Psoas muscle (tissue), 8 donors: ENCODE data around the gene GNA15. TPM values are rescaled to one million over a fixed set of nuclear protein-coding genes. Genes with fewer than 3 reads are reported as not detected.
"Not testable (repeated sequence)": the region's sequence is repeated elsewhere in the genome, so short reads cannot be mapped to it uniquely, and the experiment has no call there.

ENCODE experiments used
- ATAC-seq, 4 donors: fragments of 200-7000 bp; cut with Tn5 transposase; one replicate each; pipeline ENCODE4 v1.9.1; 2020; ENCODE audit warnings: moderate library complexity in 3 of 4, mild to moderate bottlenecking in 2 of 4
- DNase-seq, 2 donors: peaks; one replicate each; pipeline ENCODE4 v3.0.0-alpha.2; 2020
- H3K27ac ChIP-seq: fragments of 200-600 bp; one replicate; pipeline ENCODE4 v1.8.0; 2022
- H3K27me3 ChIP-seq, 3 donors: fragments of 200-600 bp in 1 of 3; one replicate each; pipeline versions ENCODE4 v1.6.1 to v1.8.0; 2013 to 2022; ENCODE audit warnings: low read length in 2 of 3, mild to moderate bottlenecking in 2 of 3, moderate library complexity in 1 of 3; ENCODE audit not compliant: insufficient read depth in 3 of 3
- H3K36me3 ChIP-seq, 2 donors: fragments of 200-600 bp in 1 of 2; one replicate each; pipeline versions ENCODE4 v1.6.1 to v1.8.0; 2013 to 2022; ENCODE audit warnings: low read depth in 1 of 2, mild to moderate bottlenecking in 1 of 2, moderate library complexity in 1 of 2; ENCODE audit not compliant: insufficient read depth in 1 of 2
- H3K4me1 ChIP-seq: fragments of 200-600 bp; one replicate; pipeline ENCODE4 v1.8.0; 2022
- H3K4me3 ChIP-seq: fragments of 200-600 bp; one replicate; pipeline ENCODE4 v1.8.0; 2022; ENCODE audit warnings: mild to moderate bottlenecking
- H3K9me3 ChIP-seq: fragments of 200-600 bp; one replicate; pipeline ENCODE4 v1.8.0; 2022
- CTCF ChIP-seq: fragments of 200-600 bp; IDR thresholded peaks from one replicate; pipeline ENCODE4 v1.8.0; 2022; ENCODE audit warnings: antibody characterized with exemption
- WGBS, 3 donors: extraction: QIAGEN DNeasy Blood & Tissue Kit; methylation state at CpG; one replicate each; pipeline versions ENCODE4 v1.1.6 to v1.1.7; 2013; 5-methylcytosine and 5-hydroxymethylcytosine counted together
- intact Hi-C, 2 donors: fragments of 100-400 bp; cut with DNase I; formaldehyde crosslinking; loops; one replicate each; pipeline versions ENCODE4 v1.11.0 to v1.14.2; 2022
- polyA plus RNA-seq, 3 donors: library from polyadenylated mRNA; stranded (reverse); fragments of 200-250 nt; gene quantifications; one replicate each; pipeline ENCODE4 v1.2.3, GENCODE V29; 2013
- total RNA-seq, 4 donors: library from RNA; stranded (reverse); fragmentation: NEBNext Ultra II Directional in 2 of 4; extraction: Animal tissue kit (Norgen Biotek cat#: 25700) in 2 of 4; gene quantifications; one replicate each; pipeline versions ENCODE4 v1.2.1 to v1.2.4, GENCODE V29; 2021 to 2023
- donor health status: healthy with polysubstance abuse.
- donor health status: DM: no; HTN: no; CAD: no; lungs with moderate emphysema.
- donor health status: Bipolar disorder and iron deficiency.
- donor health status: healthy.
- donor health status: DM: yes; HTN: yes; CAD: no.
- donor health status: DM: no; HTN: no; CAD: no.
- donor health status: DM: no; HTN: no; CAD: no.
- donor health status: DM: yes; HTN: yes; CAD: no.

GNA15 gene
- total and polyA plus RNA-seq, 7 donors: 0.18 to 1.9 (median 0.91) TPM

DNA sequence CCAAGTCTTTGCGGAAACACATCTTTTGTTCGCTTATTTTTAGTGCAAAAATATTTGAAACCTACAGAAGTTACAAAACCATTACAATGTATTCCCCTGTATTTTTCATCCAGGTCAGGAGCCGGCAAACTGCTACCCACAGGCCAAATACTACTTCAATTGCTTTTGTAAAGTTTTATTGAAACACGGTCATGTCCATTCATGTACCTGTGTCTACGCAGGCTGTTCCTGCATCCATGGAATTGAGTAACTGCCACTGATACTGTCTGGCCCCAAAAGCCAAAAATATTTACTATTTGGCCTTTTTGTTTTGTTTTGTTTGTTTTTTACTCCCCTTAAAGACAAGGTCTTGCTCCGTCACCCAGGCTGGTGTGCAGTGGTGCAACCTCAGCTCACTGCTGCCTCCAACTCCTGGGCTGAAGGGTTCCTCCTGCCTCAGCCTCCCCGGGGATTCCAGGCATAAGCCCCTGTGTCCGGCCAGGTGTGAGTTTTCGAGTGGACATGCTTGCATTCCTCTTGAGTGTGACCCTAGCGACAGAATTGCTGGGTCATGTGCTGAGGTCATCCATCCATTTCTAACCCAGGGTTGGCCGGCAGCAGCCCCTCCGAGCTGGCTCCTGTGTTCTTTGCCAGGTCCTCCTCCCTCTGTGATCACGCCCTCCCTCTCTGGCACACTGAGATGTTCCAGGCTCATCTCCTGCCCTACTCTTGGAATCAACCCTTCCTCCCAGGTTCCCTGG lies 31.9 kb downstream of the GNA15 start:
- Histone ChIP-seq H3K27ac (no peak overlapping the region), H3K4me3 (no peak overlapping the region), H3K36me3 (no peaks in the 10 kb centered on the region), H3K9me3 (no peaks in the 10 kb centered on the region), H3K27me3 (peaks cover 0 to 2% (median 0%) of the 10 kb centered on the region in 3 donors), H3K4me1 (no peaks in the 10 kb centered on the region)
- WGBS, 3 donors: 53 to 65% (median 59%) methylated on average over 13 of the region's 13 CpGs
- no peak for TF ChIP-seq CTCF
- intact Hi-C loops: no loop called here
- DNase-seq (no peak), ATAC-seq (no peak)

DNA sequence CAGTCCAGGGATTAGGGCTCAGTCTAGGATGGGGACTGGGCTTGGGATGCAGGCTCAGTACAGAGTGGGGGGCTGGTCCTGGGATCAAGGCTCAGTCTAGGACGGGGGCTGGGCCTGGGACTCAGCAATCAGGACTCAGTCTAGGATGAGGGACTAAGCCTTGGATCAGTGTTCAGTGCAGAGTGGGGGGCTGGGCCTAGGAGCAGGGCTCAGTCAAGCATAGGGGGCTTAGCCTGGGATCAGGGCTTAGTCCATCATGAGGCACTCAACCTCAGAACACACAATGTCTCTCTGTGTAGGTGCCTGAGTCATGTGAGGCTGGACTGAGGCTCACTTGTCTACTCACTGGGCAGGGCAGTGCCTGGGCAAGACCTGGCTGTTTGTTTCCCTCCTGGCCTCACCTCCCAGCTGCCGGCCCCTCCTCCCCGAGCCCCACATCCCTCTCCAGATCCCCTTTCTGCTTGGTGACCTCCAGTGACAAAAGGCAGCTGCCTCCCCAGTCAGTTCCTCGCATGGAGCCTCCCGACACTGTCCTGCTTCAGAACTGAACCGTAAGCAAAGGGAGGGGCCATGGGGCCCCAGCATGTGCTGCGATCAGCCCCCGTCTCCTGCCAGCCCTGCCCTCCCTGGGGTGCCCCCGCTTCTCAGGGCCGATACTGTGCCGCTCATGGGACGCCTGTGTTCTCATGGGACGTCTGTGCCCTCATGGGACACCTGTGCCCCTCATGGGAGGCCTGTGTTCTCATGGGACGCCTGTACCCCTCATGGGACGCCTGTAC lies 36.2 kb downstream of the GNA15 start:
- no peak for TF ChIP-seq CTCF
- DNase-seq (no peak), ATAC-seq (no peak)
- Histone ChIP-seq H3K9me3 (no peaks in the 10 kb centered on the region), H3K4me3 (no peak overlapping the region), H3K27ac (no peak overlapping the region), H3K4me1 (no peaks in the 10 kb centered on the region), H3K36me3 (no peaks in the 10 kb centered on the region), H3K27me3 (no peaks in the 10 kb centered on the region)
- intact Hi-C loops: no loop called here
- WGBS, 3 donors: 73 to 85% (median 83%) methylated on average over 15 of the region's 15 CpGs

GRCh38 chr19:3172673-3173000 lies 36.8 kb downstream of the GNA15 start:
- H3K4me3 ChIP-seq, H3K36me3 ChIP-seq, H3K27ac ChIP-seq, H3K4me1 ChIP-seq, intact Hi-C loops, H3K27me3 ChIP-seq, ATAC-seq, H3K9me3 ChIP-seq, DNase-seq: not testable (repeated sequence)
- WGBS, 3 donors: 76 to 80% (median 79%) methylated on average over 6 of the region's 6 CpGs

- Histone ChIP-seq H3K27me3 (no peaks in the 10 kb centered on the region), H3K4me3 (no peak overlapping the region), H3K27ac (no peak overlapping the region), H3K4me1 (no peaks in the 10 kb centered on the region), H3K9me3 (no peaks in the 10 kb centered on the region), H3K36me3 (no peaks in the 10 kb centered on the region)
- no peak for DNase-seq
- intact Hi-C loops: no loop called here
- WGBS, 3 donors: 38 to 49% (median 41%) methylated on average over 17 of the region's 17 CpGs
- no peak for ATAC-seq
- no peak for TF ChIP-seq CTCF
These were observed 40.2 kb downstream of the GNA15 start for GRCh38 chr19:3175781-3176714.
